Activated naive CD8-positive, alpha-beta T cell (primary cell): ENCODE data around the gene C2CD2.

Source experiments
- H3K27ac Mint-ChIP-seq: one replicate; pipeline ENCODE4 v1.8.0; 2021; ENCODE audit warnings: mixed read lengths
- H3K27me3 Mint-ChIP-seq: one replicate; pipeline ENCODE4 v1.8.0; 2021; ENCODE audit warnings: mixed read lengths
- H3K36me3 Mint-ChIP-seq: one replicate; pipeline ENCODE4 v1.8.0; 2021; ENCODE audit warnings: mixed read lengths
- H3K4me1 Mint-ChIP-seq: one replicate; pipeline ENCODE4 v1.8.0; 2021; ENCODE audit warnings: low read depth, mixed read lengths
- H3K4me3 Mint-ChIP-seq: one replicate; pipeline ENCODE4 v1.8.0; 2021; ENCODE audit warnings: mild to moderate bottlenecking, mixed read lengths
- H3K9me3 Mint-ChIP-seq: one replicate; pipeline ENCODE4 v1.8.0; 2021; ENCODE audit warnings: low read depth, mixed read lengths

C2CD2 gene

GRCh38 chr21:41845310-41846032 lies 108.3 kb downstream of the C2CD2 start:
- H3K4me1 Mint-ChIP-seq = no peaks in the 10 kb centered on the region
- H3K27ac Mint-ChIP-seq = no peak overlapping the region
- peaks cover 15% of the 10 kb centered on the region for H3K36me3 Mint-ChIP-seq
- peaks cover 8% of the 10 kb centered on the region for H3K9me3 Mint-ChIP-seq
- no peaks in the 10 kb centered on the region for H3K27me3 Mint-ChIP-seq
- H3K4me3 Mint-ChIP-seq = no peak overlapping the region

- Mint-ChIP-seq H3K9me3 (peaks cover 8% of the 10 kb centered on the region), H3K4me1 (no peaks in the 10 kb centered on the region), H3K27ac (no peak overlapping the region), H3K36me3 (peaks cover 14% of the 10 kb centered on the region), H3K4me3 (no peak overlapping the region), H3K27me3 (no peaks in the 10 kb centered on the region)
Observed at GRCh38 chr21:41843584-41843983, 110.2 kb downstream of the C2CD2 start.

- no peak overlapping the region for H3K4me3 Mint-ChIP-seq
- peaks cover 18% of the 10 kb centered on the region for H3K36me3 Mint-ChIP-seq
- no peaks in the 10 kb centered on the region for H3K4me1 Mint-ChIP-seq
- no peaks in the 10 kb centered on the region for H3K27me3 Mint-ChIP-seq
- no peak overlapping the region for H3K27ac Mint-ChIP-seq
- peaks cover 8% of the 10 kb centered on the region for H3K9me3 Mint-ChIP-seq
Observed at GRCh38 chr21:41840880-41841279, 112.9 kb downstream of the C2CD2 start.

- H3K4me3 Mint-ChIP-seq = no peak overlapping the region
- no peaks in the 10 kb centered on the region for H3K27me3 Mint-ChIP-seq
- peaks cover 19% of the 10 kb centered on the region for H3K36me3 Mint-ChIP-seq
- H3K9me3 Mint-ChIP-seq = peaks cover 8% of the 10 kb centered on the region
- no peak overlapping the region for H3K27ac Mint-ChIP-seq
- H3K4me1 Mint-ChIP-seq = no peaks in the 10 kb centered on the region
Observed at GRCh38 chr21:41839387-41840000, 114.3 kb downstream of the C2CD2 start.

GRCh38 chr21:41837756-41838297 lies 116.0 kb downstream of the C2CD2 start:
- peaks cover 8% of the 10 kb centered on the region for H3K9me3 Mint-ChIP-seq

GRCh38 chr21:41836166-41837015 lies 117.4 kb downstream of the C2CD2 start:
- H3K9me3 Mint-ChIP-seq = peaks cover 8% of the 10 kb centered on the region

More at GRCh38 chr21:41837756-41838297, 116.0 kb downstream of the C2CD2 start:
- Mint-ChIP-seq H3K27me3 (no peaks in the 10 kb centered on the region), H3K36me3 (peaks cover 16% of the 10 kb centered on the region), H3K4me3 (no peak overlapping the region), H3K27ac (no peak overlapping the region), H3K4me1 (no peaks in the 10 kb centered on the region)

GRCh38 chr21:41835711-41836154 lies 118.1 kb downstream of the C2CD2 start:
- no peaks in the 10 kb centered on the region for H3K27me3 Mint-ChIP-seq
- peaks cover 8% of the 10 kb centered on the region for H3K36me3 Mint-ChIP-seq
- H3K4me3 Mint-ChIP-seq = no peak overlapping the region
- peaks cover under 1% of the 10 kb centered on the region for H3K9me3 Mint-ChIP-seq
- H3K4me1 Mint-ChIP-seq = no peaks in the 10 kb centered on the region
- no peak overlapping the region for H3K27ac Mint-ChIP-seq

More at GRCh38 chr21:41836166-41837015, 117.4 kb downstream of the C2CD2 start:
- Mint-ChIP-seq H3K4me1 (no peaks in the 10 kb centered on the region), H3K27ac (no peak overlapping the region), H3K4me3 (no peak overlapping the region), H3K27me3 (no peaks in the 10 kb centered on the region), H3K36me3 (peaks cover 15% of the 10 kb centered on the region)
